HAP-1 (cell line): ENCODE data around the gene PRKN.

Source experiments
- DNase-seq, 2 experiments: peaks; one replicate each; pipeline ENCODE4 v3.0.0-alpha.2; 2016 to 2020; ENCODE audit warnings: low spot score in 2 of 2
- H3K27me3 ChIP-seq: fragments of 250-450 bp; sonication (Bioruptor Pico); 2 replicates; pipeline ENCODE4 v1.5.1; 2020; ENCODE audit warnings: low read depth, mild to moderate bottlenecking, moderate library complexity
- H3K36me3 ChIP-seq: fragments of 250-450 bp; sonication (Bioruptor Pico); replicated peaks from 2 replicates; pipeline ENCODE4 v1.5.1; 2020; ENCODE audit warnings: mild to moderate bottlenecking
- H3K4me1 ChIP-seq: fragments of 250-450 bp; sonication (Bioruptor Pico); 2 replicates; pipeline ENCODE4 v1.5.1; 2020; ENCODE audit warnings: mild to moderate bottlenecking
- H3K4me3 ChIP-seq: fragments of 250-450 bp; sonication (Bioruptor Pico); 2 replicates; pipeline ENCODE4 v1.5.1; 2020; ENCODE audit warnings: mild to moderate bottlenecking, moderate library complexity
- H3K9me3 ChIP-seq: fragments of 250-450 bp; sonication (Bioruptor Pico); 2 replicates; pipeline ENCODE4 v1.5.1; 2020; ENCODE audit warnings: mild to moderate bottlenecking, moderate library complexity
- in situ Hi-C: fragments of 300-500 bp; cut with MboI; formaldehyde crosslinking; loops from 3 replicates; pipeline ENCODE4 v1.14.3; 2020; ENCODE audit warnings: low sequenced_read_pairs, inconsistent platforms, mixed read lengths

PRKN gene

DNA sequence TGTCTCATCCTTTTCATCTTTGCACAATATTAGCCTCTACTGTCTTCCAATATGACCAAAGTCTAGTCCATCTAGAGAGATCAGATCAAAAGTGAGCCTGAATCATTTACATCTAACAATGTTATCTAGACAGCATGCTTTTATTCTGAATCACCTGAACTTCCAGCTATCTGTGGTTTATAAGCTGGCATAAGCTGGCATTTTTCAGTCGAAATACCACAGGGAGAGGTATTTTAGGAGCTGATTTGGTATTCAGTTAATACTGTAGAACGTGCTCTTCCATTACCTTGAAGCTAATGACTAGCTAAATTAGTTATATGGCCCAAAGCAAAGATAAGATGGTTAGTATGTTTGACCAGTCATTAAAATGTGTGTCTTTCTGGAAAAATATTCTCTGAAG lies 1265.4 kb downstream of the PRKN start:
- H3K36me3 ChIP-seq: no peaks in the 10 kb centered on the region

DNA sequence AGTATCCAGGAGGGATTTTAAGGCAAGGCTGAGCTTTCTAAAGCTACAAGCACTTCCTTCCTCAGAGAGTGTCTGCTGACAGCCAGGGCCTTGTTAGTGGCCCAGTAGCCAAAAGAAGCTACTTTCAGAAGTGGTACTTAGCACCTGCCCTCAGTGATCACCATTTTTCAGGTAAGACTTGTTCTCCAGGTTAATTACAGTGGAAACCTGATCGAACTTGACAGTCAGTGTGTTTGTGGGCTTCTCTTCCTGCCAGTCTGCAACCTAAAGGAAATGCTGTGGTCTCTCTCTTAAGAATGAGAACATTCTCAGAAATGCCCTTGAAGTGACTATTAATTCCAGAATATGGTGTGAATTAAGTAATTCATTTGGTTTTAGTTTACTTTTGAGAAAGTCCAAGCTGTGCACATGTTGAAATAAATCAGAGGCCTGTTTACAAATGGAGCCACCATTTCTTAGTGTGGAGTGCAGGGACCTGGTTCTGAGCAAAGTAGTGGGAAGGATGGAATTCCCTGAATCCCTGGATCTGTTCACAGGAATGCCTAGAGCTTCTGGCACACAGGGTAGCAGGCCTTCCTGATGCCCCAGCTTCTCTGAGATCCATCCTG lies 1268.5 kb downstream of the PRKN start:
- in situ Hi-C loops: no loop called here

More for the DNA sequence above, 1265.4 kb downstream of the PRKN start:
- no peaks in the 10 kb centered on the region for H3K4me1 ChIP-seq
- DNase-seq: no peak
- in situ Hi-C loops: no loop called here
- H3K27me3 ChIP-seq: no peaks in the 10 kb centered on the region
- H3K4me3 ChIP-seq: no peak overlapping the region
- no peaks in the 10 kb centered on the region for H3K9me3 ChIP-seq

DNA sequence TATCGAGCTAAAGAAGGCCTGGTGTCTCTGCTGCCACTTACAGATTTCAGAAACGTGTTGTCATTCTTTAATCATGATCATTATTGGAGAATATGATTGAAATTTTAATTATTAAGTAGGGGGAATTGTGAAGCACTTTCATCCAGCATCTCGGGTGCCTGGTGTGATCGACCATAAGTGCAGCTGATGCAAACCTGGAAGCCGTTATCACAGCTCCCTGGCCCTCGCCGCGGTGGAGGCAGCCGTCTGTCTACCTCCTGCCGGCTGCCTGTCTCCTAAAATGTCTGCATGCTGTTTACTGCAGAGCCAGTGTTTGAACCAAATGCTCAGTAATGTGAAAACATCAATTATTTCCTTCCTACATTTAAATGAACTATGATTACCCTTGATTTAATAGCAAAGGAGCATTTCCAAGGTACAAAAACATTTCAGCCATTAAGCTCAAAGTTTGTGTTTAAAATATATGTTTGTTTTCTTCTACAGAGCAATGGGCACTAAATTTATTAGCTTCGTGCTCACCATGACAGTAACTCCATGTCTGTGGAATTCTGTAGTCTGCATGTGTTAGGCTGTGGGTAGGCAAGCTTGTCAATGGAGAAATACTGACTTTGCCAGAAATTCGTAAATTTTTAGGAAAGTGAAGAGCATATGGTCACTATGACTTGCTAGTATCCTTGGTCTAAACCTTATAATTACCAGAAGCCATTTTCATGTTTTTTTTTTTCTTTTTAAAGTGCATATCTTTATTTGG lies 1269.2 kb downstream of the PRKN start:
- H3K9me3 ChIP-seq: no peaks in the 10 kb centered on the region
- H3K4me1 ChIP-seq: no peaks in the 10 kb centered on the region
- no peaks in the 10 kb centered on the region for H3K36me3 ChIP-seq
- in situ Hi-C loops: no loop called here
- DNase-seq: no peak
- H3K4me3 ChIP-seq: no peak overlapping the region
- H3K27me3 ChIP-seq: no peaks in the 10 kb centered on the region

More for the DNA sequence above, 1268.5 kb downstream of the PRKN start:
- no peaks in the 10 kb centered on the region for H3K27me3 ChIP-seq
- no peak overlapping the region for H3K4me3 ChIP-seq
- no peaks in the 10 kb centered on the region for H3K36me3 ChIP-seq
- H3K4me1 ChIP-seq: no peaks in the 10 kb centered on the region
- DNase-seq: no peak
- no peaks in the 10 kb centered on the region for H3K9me3 ChIP-seq

DNA sequence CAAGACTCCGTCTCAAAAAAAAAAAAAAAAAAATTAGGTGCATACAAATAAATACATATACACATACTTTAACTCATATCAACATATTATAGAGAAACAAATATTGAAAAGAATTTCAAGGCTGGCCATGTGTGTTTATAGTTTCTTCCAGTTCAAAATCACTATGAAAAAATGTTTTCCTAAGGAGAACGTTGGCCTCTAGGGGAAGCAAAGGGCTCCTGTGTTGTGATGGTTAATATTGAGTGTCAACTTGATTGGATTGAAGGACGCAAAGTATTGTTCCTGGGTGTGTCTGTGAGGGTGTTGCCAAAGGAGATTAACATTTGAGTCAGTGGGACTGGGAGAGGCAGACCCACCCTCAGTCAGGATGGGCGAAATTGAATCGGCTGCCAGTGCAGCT lies 1271.7 kb downstream of the PRKN start:
- Histone ChIP-seq H3K9me3 (no peaks in the 10 kb centered on the region), H3K36me3 (no peaks in the 10 kb centered on the region), H3K4me3 (no peak overlapping the region), H3K4me1 (no peaks in the 10 kb centered on the region), H3K27me3 (no peaks in the 10 kb centered on the region)
- in situ Hi-C loops: no loop called here
- DNase-seq: no peak

DNA sequence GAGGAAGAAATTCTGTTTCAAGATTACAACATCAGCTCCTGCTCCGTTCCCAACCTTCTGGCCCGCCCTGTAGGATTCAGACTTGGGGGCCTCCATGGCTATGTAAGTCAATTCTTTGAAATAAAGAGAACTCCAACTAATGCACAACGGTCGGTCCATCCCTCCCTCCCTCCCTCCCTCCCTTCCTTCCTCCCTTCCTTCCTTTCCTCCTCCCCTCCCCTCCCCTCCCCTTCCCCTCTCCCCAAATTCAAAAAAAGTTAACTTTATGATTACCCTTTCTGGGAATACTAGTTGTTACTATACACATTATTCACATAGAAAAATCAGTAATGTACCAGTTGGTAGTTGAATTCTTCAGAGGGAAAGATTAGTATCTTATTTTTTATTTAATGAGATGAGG lies 1274.0 kb downstream of the PRKN start:
- H3K36me3 ChIP-seq: no peaks in the 10 kb centered on the region
- H3K4me3 ChIP-seq: no peak overlapping the region
- in situ Hi-C loops: no loop called here
- H3K27me3 ChIP-seq: no peaks in the 10 kb centered on the region
- DNase-seq: no peak
- no peaks in the 10 kb centered on the region for H3K9me3 ChIP-seq
- H3K4me1 ChIP-seq: no peaks in the 10 kb centered on the region

DNA sequence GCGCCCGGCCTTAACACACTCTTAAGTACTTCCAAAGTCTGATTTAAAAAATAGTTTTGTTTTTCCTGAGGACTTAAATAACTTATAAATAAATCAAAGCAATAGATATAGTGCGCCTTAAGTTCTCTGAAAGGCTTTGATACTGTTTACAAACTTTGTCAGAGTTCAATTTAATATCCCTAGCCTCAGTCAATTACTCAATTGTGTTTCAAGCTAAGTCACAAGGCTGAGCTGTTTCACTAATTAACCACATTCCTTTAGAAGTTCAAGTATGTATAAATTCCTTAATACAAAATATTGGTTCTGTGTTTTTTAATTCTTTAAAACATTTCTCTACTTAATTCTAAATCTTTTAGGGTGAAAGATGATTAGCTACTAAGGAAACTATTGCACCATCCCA lies 1275.3 kb downstream of the PRKN start:
- Histone ChIP-seq H3K36me3 (no peaks in the 10 kb centered on the region), H3K9me3 (no peaks in the 10 kb centered on the region), H3K27me3 (no peaks in the 10 kb centered on the region), H3K4me3 (no peak overlapping the region), H3K4me1 (no peaks in the 10 kb centered on the region)
- no peak for DNase-seq
- in situ Hi-C loops: no loop called here

DNA sequence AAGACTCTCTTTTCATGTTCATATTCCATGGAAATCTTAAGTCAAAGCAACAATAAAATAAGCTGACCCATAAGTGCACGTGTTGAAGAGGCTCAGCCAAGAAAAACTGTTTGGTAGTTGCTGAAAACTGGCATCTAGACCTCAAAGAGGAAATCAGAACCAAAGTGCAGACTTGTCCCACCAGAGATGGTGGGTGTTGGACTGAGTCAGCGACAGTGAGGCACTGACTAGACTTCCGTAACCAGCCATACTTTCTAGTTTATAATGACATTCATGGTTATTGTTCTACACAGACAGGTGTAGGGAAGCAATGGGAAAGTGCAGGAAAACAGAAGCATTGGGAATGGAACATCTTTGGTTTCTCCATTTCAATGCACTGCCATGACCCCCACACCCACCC lies 1278.0 kb downstream of the PRKN start:
- peaks cover 7% of the 10 kb centered on the region for H3K4me1 ChIP-seq
- no peaks in the 10 kb centered on the region for H3K9me3 ChIP-seq
- no peak for DNase-seq
- no peak overlapping the region for H3K4me3 ChIP-seq
- H3K27me3 ChIP-seq: no peaks in the 10 kb centered on the region
- in situ Hi-C loops: no loop called here
- no peaks in the 10 kb centered on the region for H3K36me3 ChIP-seq

DNA sequence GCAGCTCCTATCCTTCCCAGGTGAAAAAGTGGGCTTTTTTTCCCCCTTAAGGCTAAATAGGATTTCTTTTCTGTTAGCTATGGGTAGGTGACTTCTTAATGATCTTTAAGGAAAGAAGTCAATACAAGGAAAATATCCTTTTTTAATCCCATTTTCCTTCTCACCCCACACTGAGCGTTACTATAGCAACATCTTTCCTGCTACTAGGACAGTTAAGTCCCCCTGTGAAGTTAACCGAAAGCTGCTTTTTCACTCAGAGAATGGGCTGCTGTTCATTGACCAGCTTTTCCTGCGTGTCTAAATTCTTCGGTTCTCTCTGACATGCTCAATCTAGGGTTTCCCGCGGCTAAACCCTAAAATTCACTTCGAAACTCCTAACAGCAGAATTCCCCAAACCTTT lies 1280.6 kb downstream of the PRKN start:
- in situ Hi-C loops: no loop called here
- H3K27me3 ChIP-seq: no peaks in the 10 kb centered on the region
- H3K36me3 ChIP-seq: no peaks in the 10 kb centered on the region
- DNase-seq: no peak
- no peak overlapping the region for H3K4me3 ChIP-seq
- H3K4me1 ChIP-seq: peaks cover 19% of the 10 kb centered on the region
- no peaks in the 10 kb centered on the region for H3K9me3 ChIP-seq

DNA sequence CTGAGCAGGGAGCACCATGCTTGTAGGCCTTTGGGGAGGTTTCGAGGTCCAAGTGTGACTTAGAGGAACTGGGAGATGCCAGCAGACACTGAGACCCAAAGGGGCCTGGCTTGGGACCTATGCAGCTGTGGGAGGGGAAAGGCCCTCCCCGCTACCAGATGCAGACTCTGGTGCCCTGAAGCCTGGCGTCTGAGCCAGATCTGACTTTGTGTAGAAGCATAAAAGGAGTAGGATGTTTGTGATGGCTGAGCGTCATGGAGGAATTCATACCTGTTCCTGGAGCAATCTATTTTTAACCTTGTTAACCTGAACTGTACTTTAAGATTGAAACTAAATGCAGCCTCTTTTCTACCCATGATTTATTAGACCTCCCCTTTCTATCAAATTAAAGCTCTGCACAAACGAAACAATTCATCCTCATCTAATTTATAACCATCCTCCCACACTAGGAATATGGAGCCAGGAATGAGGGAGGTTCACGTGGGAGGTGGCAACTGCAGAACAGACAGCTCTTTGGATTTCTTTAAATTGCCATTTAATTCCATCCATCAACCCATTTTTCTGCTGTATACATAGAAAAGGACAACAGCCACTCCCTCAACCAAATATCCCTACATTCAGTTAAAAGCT lies 1281.2 kb downstream of the PRKN start:
- DNase-seq: no peak
- in situ Hi-C loops: no loop called here
- H3K36me3 ChIP-seq: no peaks in the 10 kb centered on the region

DNA sequence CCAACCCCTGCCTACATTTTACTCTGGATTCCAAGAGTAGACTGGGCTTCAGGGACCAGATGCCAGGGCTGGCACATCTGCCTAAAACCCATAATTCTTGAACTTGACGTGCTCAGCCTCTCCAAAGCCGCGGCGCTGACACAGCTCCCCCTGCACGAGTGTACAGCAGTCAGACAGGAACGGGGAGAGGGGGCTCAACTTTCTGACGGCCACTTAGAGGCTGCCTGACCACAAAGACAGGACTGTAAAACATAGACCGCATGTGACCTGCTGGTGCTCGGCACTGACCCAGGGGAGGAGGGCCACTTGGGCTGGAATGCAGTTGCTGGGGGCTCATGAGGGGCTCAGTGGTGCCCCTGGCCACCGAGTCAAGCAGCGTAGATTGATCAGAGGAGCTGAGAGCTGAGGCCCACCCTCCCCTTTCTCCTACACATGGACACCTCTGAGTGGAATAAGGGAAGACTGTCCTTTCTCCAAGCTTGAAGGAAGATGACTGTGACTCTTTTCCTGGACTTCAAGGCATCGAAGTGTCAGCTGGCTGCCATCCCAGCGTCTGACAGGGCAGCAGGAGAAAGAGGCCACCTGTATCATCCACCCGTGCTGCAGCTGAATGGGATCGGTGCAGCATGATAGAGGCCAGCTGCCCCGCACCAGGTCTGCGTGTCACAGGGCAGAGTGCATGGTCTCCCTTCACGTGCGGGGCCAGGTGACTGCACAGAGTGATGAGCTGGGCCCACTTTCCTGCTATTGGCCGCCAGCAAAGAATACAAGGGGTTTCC lies 1282.4 kb downstream of the PRKN start:
- H3K4me3 ChIP-seq: no peak overlapping the region
- peak in 1 of 2 experiments; percentile 13 for DNase-seq
- no peaks in the 10 kb centered on the region for H3K27me3 ChIP-seq
- H3K9me3 ChIP-seq: no peaks in the 10 kb centered on the region
- no peaks in the 10 kb centered on the region for H3K36me3 ChIP-seq
- in situ Hi-C loops: no loop called here
- H3K4me1 ChIP-seq: peaks cover 19% of the 10 kb centered on the region

More for the DNA sequence above, 1281.2 kb downstream of the PRKN start:
- H3K4me1 ChIP-seq: peaks cover 19% of the 10 kb centered on the region
- no peaks in the 10 kb centered on the region for H3K9me3 ChIP-seq
- H3K4me3 ChIP-seq: no peak overlapping the region
- H3K27me3 ChIP-seq: no peaks in the 10 kb centered on the region

DNA sequence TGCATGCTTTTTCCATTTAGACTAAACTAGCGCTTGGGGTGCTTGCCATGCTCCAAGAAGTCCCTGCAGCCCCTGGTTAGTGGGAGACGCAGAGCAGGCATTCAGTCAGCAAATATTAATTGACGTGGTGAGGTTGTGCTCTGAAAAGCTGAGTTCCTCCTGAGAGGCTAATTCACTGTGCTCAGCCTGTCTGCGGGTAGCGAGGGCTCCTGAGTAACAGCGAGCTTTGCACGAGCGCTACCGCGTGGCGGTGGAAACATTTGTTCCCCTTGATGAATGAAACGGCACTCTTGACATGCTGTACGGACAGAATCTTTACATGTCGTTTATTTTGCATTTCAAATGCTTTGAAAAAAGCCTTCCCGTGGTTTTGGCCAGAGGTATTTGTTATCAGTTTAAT lies 1283.1 kb downstream of the PRKN start:
- Histone ChIP-seq H3K9me3 (no peaks in the 10 kb centered on the region), H3K36me3 (no peaks in the 10 kb centered on the region), H3K4me3 (no peak overlapping the region), H3K27me3 (no peaks in the 10 kb centered on the region), H3K4me1 (peaks cover 19% of the 10 kb centered on the region)
- DNase-seq: peak; percentile 82 to 83
- in situ Hi-C loops: no loop called here

DNA sequence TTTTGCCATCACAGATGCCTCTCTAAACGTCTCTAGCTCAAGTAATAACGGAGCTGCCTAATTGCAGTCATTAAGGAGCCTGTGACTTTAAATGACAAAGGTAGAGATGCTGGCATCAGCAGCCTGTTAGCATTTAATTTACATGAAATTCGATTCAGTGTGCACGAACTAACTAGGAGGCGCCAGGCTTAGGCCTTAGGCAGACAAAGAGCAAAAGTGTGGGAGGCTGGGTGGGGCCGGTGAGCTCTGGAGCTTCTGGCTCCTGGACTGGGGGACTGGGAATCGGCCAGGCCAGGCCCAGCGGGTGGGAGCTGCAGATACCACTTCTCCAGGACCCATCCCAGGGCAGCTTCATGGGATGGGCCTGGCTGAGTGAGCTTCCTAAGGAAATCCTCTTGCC lies 1283.7 kb downstream of the PRKN start:
- peak; percentile 88 to 90 for DNase-seq
- Histone ChIP-seq H3K4me1 (peaks cover 24% of the 10 kb centered on the region), H3K36me3 (no peaks in the 10 kb centered on the region), H3K9me3 (no peaks in the 10 kb centered on the region), H3K27me3 (no peaks in the 10 kb centered on the region), H3K4me3 (no peak overlapping the region)
- in situ Hi-C loops: no loop called here

DNA sequence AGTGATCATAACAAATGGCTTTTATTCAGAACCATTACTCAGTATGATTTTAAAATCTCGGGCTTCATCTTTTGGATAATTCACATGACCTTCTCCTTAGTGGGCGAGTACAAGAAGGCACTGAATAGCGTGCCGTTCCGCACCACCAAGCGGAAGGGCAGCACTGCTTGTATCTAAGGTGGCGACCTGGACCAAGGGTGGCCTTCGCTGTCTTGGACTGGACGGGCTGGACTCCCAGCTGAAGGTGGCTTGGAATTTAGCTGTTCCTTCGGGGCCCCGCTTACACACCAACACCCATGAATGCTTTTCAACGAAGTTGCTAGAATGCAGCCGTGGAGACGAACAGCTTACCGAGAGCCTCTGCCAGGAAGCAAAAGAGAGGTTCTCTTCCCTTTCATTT lies 1285.1 kb downstream of the PRKN start:
- in situ Hi-C loops: no loop called here
- no peaks in the 10 kb centered on the region for H3K27me3 ChIP-seq
- H3K4me1 ChIP-seq: peaks cover 24% of the 10 kb centered on the region
- no peaks in the 10 kb centered on the region for H3K9me3 ChIP-seq
- no peak for DNase-seq
- H3K4me3 ChIP-seq: no peak overlapping the region
- no peaks in the 10 kb centered on the region for H3K36me3 ChIP-seq

DNA sequence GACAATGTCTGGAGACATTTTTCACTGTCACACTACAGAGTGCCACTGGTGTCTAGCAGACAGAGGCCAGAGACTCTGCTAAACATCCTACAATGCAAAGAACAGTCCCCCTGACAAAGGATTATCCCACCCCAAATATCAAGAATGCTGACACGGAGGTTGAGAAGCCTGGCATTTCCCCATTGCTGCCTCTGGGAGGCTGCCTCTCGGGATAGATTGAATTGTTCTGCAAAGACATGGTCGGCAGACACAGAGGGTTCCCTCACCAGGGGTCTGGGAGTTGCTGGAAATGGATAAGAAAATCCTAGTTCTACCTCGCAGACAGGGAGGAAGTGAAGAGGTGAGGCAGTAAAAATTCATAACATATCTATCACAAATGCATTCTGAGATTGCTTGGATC lies 1287.3 kb downstream of the PRKN start:
- no peak overlapping the region for H3K4me3 ChIP-seq
- in situ Hi-C loops: no loop called here
- no peak for DNase-seq
- H3K36me3 ChIP-seq: no peaks in the 10 kb centered on the region
- no peaks in the 10 kb centered on the region for H3K27me3 ChIP-seq
- peaks cover 27% of the 10 kb centered on the region for H3K4me1 ChIP-seq
- H3K9me3 ChIP-seq: no peaks in the 10 kb centered on the region
